ENCODE measurements around the gene CDC34. TPM values are rescaled to one million over a fixed set of nuclear protein-coding genes. Genes with fewer than 3 reads are reported as not detected.
A peak's percentile ranks its signal among the peaks of the same experiment; 100 is the strongest.

CDC34 gene
- total RNA-seq: 49.3 TPM

- DNase-seq (ENCODE audit: low read depth in 2 of 3, low spot score in 2 of 3): peak in 1 of 3 donors; percentile 19
Observed at GRCh38 chr19:531753-532560, at the start of gene CDC34. Gene CDC34 (plus strand): TSS chr19:531760. CDS start chr19:531932, 172 bp downstream.

- no peak for DNase-seq (ENCODE audit: low read depth in 2 of 3, low spot score in 2 of 3)
Observed at GRCh38 chr19:482186-483041, 49.1 kb upstream of the CDC34 start.

- no peak for DNase-seq (ENCODE audit: low read depth in 2 of 3, low spot score in 2 of 3)
Observed at GRCh38 chr19:483332-484072, 48.1 kb upstream of the CDC34 start.

GRCh38 chr19:484494-484893, 47.1 kb upstream of the CDC34 start:
- no peak for DNase-seq (ENCODE audit: low read depth in 2 of 3, low spot score in 2 of 3)

- DNase-seq (ENCODE audit: low read depth in 2 of 3, low spot score in 2 of 3): no peak
Observed at GRCh38 chr19:485077-485476, 46.5 kb upstream of the CDC34 start.

GRCh38 chr19:485583-486236, 45.9 kb upstream of the CDC34 start:
- no peak for DNase-seq (ENCODE audit: low read depth in 2 of 3, low spot score in 2 of 3)

- DNase-seq (ENCODE audit: low read depth in 2 of 3, low spot score in 2 of 3): peak; percentile 80 to 94 (median 92)
Observed at GRCh38 chr19:488505-489417, 42.8 kb upstream of the CDC34 start.

GRCh38 chr19:489418-490196, 42.0 kb upstream of the CDC34 start:
- no peak for DNase-seq (ENCODE audit: low read depth in 2 of 3, low spot score in 2 of 3)

- no peak for DNase-seq (ENCODE audit: low read depth in 2 of 3, low spot score in 2 of 3)
Observed at GRCh38 chr19:491146-491741, 40.3 kb upstream of the CDC34 start.

GRCh38 chr19:492091-492531, 39.4 kb upstream of the CDC34 start:
- DNase-seq (ENCODE audit: low read depth in 2 of 3, low spot score in 2 of 3): no peak

GRCh38 chr19:493391-494170, 38.0 kb upstream of the CDC34 start:
- no peak for DNase-seq (ENCODE audit: low read depth in 2 of 3, low spot score in 2 of 3)

- no peak for DNase-seq (ENCODE audit: low read depth in 2 of 3, low spot score in 2 of 3)
Observed at GRCh38 chr19:494171-495080, 37.1 kb upstream of the CDC34 start.

- no peak for DNase-seq (ENCODE audit: low read depth in 2 of 3, low spot score in 2 of 3)
Observed at GRCh38 chr19:495081-495401, 36.5 kb upstream of the CDC34 start.

GRCh38 chr19:495402-496111, 36.0 kb upstream of the CDC34 start:
- DNase-seq (ENCODE audit: low read depth in 2 of 3, low spot score in 2 of 3): peak in 1 of 3 donors; percentile 50

GRCh38 chr19:496112-496665, 35.4 kb upstream of the CDC34 start, which contains the start of gene MADCAM1:
Gene MADCAM1 (plus strand): TSS chr19:496486. CDS start chr19:496500, 14 bp downstream.
- no peak for DNase-seq (ENCODE audit: low read depth in 2 of 3, low spot score in 2 of 3)

Measured in hematopoietic multipotent progenitor cell (in vitro differentiated cells).